ENCODE measurements around the gene RPSA.

DNA sequence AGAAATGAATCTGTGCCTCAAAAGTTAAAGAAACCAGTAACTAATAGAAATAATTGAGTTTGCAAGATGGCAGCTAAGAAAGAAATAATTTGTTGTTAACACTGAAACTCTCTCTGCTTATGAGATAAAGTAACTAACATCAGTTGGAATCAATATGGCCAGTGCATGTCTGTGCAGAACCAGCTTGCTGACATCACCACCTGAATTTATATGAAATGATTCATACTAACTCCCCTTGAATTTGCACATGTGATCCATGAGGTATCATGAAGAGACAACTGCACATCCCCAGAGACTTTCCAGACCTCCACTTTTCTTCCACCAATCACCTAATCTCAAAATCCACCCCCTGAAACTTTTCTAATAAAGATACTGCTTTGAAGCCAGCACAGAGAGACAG, 33.7 kb upstream of the RPSA start:
- no peak for TF ChIP-seq POLR2AphosphoS5 (IDR thresholded peaks at IDR 0.05; ENCODE audit: low read depth)
- TF ChIP-seq, protein P1, sequence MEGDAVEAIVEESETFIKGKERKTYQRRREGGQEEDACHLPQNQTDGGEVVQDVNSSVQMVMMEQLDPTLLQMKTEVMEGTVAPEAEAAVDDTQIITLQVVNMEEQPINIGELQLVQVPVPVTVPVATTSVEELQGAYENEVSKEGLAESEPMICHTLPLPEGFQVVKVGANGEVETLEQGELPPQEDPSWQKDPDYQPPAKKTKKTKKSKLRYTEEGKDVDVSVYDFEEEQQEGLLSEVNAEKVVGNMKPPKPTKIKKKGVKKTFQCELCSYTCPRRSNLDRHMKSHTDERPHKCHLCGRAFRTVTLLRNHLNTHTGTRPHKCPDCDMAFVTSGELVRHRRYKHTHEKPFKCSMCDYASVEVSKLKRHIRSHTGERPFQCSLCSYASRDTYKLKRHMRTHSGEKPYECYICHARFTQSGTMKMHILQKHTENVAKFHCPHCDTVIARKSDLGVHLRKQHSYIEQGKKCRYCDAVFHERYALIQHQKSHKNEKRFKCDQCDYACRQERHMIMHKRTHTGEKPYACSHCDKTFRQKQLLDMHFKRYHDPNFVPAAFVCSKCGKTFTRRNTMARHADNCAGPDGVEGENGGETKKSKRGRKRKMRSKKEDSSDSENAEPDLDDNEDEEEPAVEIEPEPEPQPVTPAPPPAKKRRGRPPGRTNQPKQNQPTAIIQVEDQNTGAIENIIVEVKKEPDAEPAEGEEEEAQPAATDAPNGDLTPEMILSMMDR (conservative IDR thresholded peaks at IDR 0.05; ENCODE audit: low read depth in 2 of 2): no peak
- TF ChIP-seq, protein P2, sequence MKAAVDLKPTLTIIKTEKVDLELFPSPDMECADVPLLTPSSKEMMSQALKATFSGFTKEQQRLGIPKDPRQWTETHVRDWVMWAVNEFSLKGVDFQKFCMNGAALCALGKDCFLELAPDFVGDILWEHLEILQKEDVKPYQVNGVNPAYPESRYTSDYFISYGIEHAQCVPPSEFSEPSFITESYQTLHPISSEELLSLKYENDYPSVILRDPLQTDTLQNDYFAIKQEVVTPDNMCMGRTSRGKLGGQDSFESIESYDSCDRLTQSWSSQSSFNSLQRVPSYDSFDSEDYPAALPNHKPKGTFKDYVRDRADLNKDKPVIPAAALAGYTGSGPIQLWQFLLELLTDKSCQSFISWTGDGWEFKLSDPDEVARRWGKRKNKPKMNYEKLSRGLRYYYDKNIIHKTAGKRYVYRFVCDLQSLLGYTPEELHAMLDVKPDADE (IDR thresholded peaks at IDR 0.05): no peak
- TF ChIP-seq, protein P3, sequence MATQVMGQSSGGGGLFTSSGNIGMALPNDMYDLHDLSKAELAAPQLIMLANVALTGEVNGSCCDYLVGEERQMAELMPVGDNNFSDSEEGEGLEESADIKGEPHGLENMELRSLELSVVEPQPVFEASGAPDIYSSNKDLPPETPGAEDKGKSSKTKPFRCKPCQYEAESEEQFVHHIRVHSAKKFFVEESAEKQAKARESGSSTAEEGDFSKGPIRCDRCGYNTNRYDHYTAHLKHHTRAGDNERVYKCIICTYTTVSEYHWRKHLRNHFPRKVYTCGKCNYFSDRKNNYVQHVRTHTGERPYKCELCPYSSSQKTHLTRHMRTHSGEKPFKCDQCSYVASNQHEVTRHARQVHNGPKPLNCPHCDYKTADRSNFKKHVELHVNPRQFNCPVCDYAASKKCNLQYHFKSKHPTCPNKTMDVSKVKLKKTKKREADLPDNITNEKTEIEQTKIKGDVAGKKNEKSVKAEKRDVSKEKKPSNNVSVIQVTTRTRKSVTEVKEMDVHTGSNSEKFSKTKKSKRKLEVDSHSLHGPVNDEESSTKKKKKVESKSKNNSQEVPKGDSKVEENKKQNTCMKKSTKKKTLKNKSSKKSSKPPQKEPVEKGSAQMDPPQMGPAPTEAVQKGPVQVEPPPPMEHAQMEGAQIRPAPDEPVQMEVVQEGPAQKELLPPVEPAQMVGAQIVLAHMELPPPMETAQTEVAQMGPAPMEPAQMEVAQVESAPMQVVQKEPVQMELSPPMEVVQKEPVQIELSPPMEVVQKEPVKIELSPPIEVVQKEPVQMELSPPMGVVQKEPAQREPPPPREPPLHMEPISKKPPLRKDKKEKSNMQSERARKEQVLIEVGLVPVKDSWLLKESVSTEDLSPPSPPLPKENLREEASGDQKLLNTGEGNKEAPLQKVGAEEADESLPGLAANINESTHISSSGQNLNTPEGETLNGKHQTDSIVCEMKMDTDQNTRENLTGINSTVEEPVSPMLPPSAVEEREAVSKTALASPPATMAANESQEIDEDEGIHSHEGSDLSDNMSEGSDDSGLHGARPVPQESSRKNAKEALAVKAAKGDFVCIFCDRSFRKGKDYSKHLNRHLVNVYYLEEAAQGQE (IDR thresholded peaks at IDR 0.05; ENCODE audit: unreplicated experiment): no peak
- TF ChIP-seq EZH2phosphoT487 (IDR thresholded peaks at IDR 0.05; ENCODE audit: unreplicated experiment): no peak
- no peak for TF ChIP-seq CREB1 (CRISPR knock-in tag; IDR thresholded peaks at IDR 0.05; ENCODE audit: low read depth)
- no peak for TF ChIP-seq EZH2 (IDR thresholded peaks at IDR 0.05; ENCODE audit: low read depth, unreplicated experiment)
- TF ChIP-seq STAT1 (IDR thresholded peaks at IDR 0.05; ENCODE audit: unreplicated experiment): no peak
- no peak for TF ChIP-seq ZNF114 (CRISPR knock-in tag; IDR thresholded peaks at IDR 0.05)
- no peak for TF ChIP-seq JUNB (IDR thresholded peaks at IDR 0.05; ENCODE audit: unreplicated experiment)
- TF ChIP-seq ZNF331 (CRISPR knock-in tag; IDR thresholded peaks at IDR 0.05; ENCODE audit: low read depth): no peak
- no peak for TF ChIP-seq NANOG (IDR thresholded peaks at IDR 0.05; ENCODE audit: borderline replicate concordance)
- TF ChIP-seq, protein P4, sequence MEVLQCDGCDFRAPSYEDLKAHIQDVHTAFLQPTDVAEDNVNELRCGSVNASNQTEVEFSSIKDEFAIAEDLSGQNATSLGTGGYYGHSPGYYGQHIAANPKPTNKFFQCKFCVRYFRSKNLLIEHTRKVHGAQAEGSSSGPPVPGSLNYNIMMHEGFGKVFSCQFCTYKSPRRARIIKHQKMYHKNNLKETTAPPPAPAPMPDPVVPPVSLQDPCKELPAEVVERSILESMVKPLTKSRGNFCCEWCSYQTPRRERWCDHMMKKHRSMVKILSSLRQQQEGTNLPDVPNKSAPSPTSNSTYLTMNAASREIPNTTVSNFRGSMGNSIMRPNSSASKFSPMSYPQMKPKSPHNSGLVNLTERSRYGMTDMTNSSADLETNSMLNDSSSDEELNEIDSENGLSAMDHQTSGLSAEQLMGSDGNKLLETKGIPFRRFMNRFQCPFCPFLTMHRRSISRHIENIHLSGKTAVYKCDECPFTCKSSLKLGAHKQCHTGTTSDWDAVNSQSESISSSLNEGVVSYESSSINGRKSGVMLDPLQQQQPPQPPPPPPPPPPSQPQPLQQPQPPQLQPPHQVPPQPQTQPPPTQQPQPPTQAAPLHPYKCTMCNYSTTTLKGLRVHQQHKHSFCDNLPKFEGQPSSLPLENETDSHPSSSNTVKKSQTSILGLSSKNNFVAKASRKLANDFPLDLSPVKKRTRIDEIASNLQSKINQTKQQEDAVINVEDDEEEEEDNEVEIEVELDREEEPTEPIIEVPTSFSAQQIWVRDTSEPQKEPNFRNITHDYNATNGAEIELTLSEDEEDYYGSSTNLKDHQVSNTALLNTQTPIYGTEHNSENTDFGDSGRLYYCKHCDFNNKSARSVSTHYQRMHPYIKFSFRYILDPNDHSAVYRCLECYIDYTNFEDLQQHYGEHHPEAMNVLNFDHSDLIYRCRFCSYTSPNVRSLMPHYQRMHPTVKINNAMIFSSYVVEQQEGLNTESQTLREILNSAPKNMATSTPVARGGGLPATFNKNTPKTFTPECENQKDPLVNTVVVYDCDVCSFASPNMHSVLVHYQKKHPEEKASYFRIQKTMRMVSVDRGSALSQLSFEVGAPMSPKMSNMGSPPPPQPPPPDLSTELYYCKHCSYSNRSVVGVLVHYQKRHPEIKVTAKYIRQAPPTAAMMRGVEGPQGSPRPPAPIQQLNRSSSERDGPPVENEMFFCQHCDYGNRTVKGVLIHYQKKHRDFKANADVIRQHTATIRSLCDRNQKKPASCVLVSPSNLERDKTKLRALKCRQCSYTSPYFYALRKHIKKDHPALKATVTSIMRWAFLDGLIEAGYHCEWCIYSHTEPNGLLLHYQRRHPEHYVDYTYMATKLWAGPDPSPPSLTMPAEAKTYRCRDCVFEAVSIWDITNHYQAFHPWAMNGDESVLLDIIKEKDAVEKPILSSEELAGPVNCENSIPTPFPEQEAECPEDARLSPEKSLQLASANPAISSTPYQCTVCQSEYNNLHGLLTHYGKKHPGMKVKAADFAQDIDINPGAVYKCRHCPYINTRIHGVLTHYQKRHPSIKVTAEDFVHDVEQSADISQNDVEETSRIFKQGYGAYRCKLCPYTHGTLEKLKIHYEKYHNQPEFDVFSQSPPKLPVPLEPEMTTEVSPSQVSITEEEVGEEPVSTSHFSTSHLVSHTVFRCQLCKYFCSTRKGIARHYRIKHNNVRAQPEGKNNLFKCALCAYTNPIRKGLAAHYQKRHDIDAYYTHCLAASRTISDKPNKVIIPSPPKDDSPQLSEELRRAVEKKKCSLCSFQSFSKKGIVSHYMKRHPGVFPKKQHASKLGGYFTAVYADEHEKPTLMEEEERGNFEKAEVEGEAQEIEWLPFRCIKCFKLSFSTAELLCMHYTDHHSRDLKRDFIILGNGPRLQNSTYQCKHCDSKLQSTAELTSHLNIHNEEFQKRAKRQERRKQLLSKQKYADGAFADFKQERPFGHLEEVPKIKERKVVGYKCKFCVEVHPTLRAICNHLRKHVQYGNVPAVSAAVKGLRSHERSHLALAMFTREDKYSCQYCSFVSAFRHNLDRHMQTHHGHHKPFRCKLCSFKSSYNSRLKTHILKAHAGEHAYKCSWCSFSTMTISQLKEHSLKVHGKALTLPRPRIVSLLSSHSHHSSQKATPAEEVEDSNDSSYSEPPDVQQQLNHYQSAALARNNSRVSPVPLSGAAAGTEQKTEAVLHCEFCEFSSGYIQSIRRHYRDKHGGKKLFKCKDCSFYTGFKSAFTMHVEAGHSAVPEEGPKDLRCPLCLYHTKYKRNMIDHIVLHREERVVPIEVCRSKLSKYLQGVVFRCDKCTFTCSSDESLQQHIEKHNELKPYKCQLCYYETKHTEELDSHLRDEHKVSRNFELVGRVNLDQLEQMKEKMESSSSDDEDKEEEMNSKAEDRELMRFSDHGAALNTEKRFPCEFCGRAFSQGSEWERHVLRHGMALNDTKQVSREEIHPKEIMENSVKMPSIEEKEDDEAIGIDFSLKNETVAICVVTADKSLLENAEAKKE (CRISPR knock-in tag; IDR thresholded peaks at IDR 0.05): no peak
